ENCODE measurements around the gene STK17A. TPM values are rescaled to one million over a fixed set of nuclear protein-coding genes. Genes with fewer than 3 reads are reported as not detected.

The STK17A gene
- total RNA-seq, 1 experiment from 2014 or later, result 75.4 TPM

DNA sequence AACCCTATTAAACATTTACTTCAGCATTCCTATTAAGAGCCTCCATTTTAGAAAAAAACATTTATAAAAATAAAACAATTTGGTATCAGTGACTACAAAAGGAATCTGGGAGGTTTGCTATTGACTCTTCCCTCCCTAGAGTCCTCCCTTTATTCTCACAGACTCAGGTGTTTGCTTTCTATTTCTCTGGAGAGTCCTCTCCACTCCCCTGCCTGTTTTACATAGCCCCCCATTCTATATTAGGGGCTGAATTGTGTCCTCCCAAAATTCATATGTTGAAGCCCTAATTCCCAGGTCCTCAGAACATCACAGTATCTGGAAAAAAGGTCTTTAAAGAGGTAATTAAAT, 76.6 kb downstream of the STK17A start:
- ChIA-PET POLR2A (ENCODE audit: unreplicated experiment) (no interaction called here), CTCF (interaction anchor here (0.5 kb wide), 1 partner anchor 177 kb away, joined by 3 read pairs; no protein-coding TSS in a partner anchor)
- H3K9me2 ChIP-seq (replicated peaks; ENCODE audit: low read length), result no peaks in the 10 kb centered on the region
- H3K4me1 ChIP-seq (ENCODE audit: insufficient read depth, low read length), result peaks cover 37% of the 10 kb centered on the region
- TF ChIP-seq, protein P1, sequence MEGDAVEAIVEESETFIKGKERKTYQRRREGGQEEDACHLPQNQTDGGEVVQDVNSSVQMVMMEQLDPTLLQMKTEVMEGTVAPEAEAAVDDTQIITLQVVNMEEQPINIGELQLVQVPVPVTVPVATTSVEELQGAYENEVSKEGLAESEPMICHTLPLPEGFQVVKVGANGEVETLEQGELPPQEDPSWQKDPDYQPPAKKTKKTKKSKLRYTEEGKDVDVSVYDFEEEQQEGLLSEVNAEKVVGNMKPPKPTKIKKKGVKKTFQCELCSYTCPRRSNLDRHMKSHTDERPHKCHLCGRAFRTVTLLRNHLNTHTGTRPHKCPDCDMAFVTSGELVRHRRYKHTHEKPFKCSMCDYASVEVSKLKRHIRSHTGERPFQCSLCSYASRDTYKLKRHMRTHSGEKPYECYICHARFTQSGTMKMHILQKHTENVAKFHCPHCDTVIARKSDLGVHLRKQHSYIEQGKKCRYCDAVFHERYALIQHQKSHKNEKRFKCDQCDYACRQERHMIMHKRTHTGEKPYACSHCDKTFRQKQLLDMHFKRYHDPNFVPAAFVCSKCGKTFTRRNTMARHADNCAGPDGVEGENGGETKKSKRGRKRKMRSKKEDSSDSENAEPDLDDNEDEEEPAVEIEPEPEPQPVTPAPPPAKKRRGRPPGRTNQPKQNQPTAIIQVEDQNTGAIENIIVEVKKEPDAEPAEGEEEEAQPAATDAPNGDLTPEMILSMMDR (conservative IDR thresholded peaks at IDR 0.05; ENCODE audit: low read depth, low read length), result no peak
- TF ChIP-seq EZH2phosphoT487 (IDR thresholded peaks at IDR 0.05; ENCODE audit: borderline replicate concordance, low read length) (no peak), EZH2 (IDR thresholded peaks at IDR 0.05; ENCODE audit: low read length, unreplicated experiment) (no peak)
- H3K4me2 ChIP-seq (ENCODE audit: low read length), result peak overlapping the region; percentile 79
- DNase-seq (no peak), ATAC-seq (peak; percentile 52; the same call in 1 of the 2 replicates)
- no peak overlapping the region for H2AFZ ChIP-seq (ENCODE audit: low read length)
- H3K79me2 ChIP-seq (ENCODE audit: low read length), result peaks cover 90% of the 10 kb centered on the region
- H4K20me1 ChIP-seq (ENCODE audit: low read length), result no peaks in the 10 kb centered on the region
- no peaks in the 10 kb centered on the region for H3K9me3 ChIP-seq (ENCODE audit: low read length)
- no peaks in the 10 kb centered on the region for H3K27me3 ChIP-seq (ENCODE audit: low read length)
- no peaks in the 10 kb centered on the region for H3F3A ChIP-seq (ENCODE audit: low read length, unreplicated experiment)
- peak overlapping the region; percentile 96 for H3K27ac ChIP-seq (ENCODE audit: low read length)
- peak overlapping the region; percentile 16; the same call in 1 of the 2 replicates for H3K9ac ChIP-seq (ENCODE audit: low read length)
- H3K36me3 ChIP-seq (ENCODE audit: low read depth, low read length), result peaks cover 19% of the 10 kb centered on the region
- intact Hi-C loops (cut with micrococcal nuclease), result loop anchor here (1.0 to 2.0 kb wide), 2 partner anchors 11 to 41 kb away; no protein-coding TSS in a partner anchor
- no TSS peak for BruUV-seq (replicated peaks)
- H3K4me3 ChIP-seq (ENCODE audit: low read length), result peak overlapping the region; percentile 6; the same call in 1 of the 2 replicates

DNA sequence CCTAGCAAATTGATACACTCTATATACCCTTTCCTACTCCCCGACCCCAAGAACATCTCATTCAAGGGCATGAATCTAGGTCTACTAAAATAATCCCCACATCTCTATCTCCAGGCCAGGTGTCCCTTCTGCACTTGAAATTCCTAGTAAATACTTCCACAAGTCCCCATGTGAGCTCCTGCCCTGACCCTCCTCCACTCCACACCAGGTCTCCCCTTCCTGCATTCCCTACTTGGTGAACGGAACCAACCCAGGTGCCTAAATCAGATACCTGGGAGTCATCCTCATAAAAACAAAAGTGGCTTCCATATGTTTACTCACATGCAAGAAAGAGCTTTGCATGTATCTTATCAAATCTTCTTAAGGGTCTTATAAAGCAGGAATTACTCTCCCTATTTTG, 77.2 kb downstream of the STK17A start:
- peak overlapping the region; percentile 79; the same call in 1 of the 2 replicates for H3K4me2 ChIP-seq (ENCODE audit: low read length)
- H2AFZ ChIP-seq (ENCODE audit: low read length), result no peak overlapping the region
- H3K4me3 ChIP-seq (ENCODE audit: low read length), result no peak overlapping the region
- DNase-seq (peak; percentile 19), ATAC-seq (no peak)
- H3K79me2 ChIP-seq (ENCODE audit: low read length), result peaks cover 92% of the 10 kb centered on the region
- H3K4me1 ChIP-seq (ENCODE audit: insufficient read depth, low read length), result peaks cover 37% of the 10 kb centered on the region
- no peaks in the 10 kb centered on the region for H3K9me3 ChIP-seq (ENCODE audit: low read length)
- no TSS peak for BruUV-seq (replicated peaks)
- no peak for TF ChIP-seq EZH2phosphoT487 (IDR thresholded peaks at IDR 0.05; ENCODE audit: borderline replicate concordance, low read length)
- no peak for TF ChIP-seq EZH2 (IDR thresholded peaks at IDR 0.05; ENCODE audit: low read length, unreplicated experiment)
- TF ChIP-seq, protein P1 (conservative IDR thresholded peaks at IDR 0.05; ENCODE audit: low read depth, low read length), result no peak
- ChIA-PET POLR2A (ENCODE audit: unreplicated experiment) (no interaction called here), CTCF (no interaction called here)
- peak overlapping the region; percentile 96 for H3K27ac ChIP-seq (ENCODE audit: low read length)
- no peaks in the 10 kb centered on the region for H3F3A ChIP-seq (ENCODE audit: low read length, unreplicated experiment)
- peaks cover 23% of the 10 kb centered on the region for H3K36me3 ChIP-seq (ENCODE audit: low read depth, low read length)
- H3K9me2 ChIP-seq (replicated peaks; ENCODE audit: low read length), result no peaks in the 10 kb centered on the region
- no peaks in the 10 kb centered on the region for H4K20me1 ChIP-seq (ENCODE audit: low read length)
- peak overlapping the region; percentile 16; the same call in 1 of the 2 replicates for H3K9ac ChIP-seq (ENCODE audit: low read length)
- intact Hi-C loops (cut with micrococcal nuclease), result no loop called here
- no peaks in the 10 kb centered on the region for H3K27me3 ChIP-seq (ENCODE audit: low read length)

DNA sequence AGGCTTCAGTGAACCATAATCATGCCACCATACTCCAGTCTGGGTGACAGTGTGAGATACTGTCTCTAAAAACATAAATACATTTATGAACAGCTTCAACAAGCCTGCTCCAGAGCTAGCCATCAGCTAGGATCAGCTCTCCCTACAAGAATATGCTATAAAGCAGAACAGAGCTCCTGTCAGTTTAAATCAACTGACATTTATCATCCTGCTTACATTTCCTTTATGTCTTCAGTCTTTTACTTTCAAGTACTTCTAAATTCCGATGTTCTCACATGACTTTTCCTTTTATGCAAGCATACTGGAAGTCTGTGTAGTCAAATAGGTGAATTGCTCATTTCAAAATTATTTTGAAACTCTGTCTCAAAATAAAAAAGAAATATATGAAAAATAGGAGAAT, 81.8 kb downstream of the STK17A start:
- CTCF ChIA-PET, result no interaction called here
- no peak for ATAC-seq

More for the DNA sequence above, 81.8 kb downstream of the STK17A start:
- H3K9me2 ChIP-seq (replicated peaks; ENCODE audit: low read length), result no peaks in the 10 kb centered on the region
- peaks cover 31% of the 10 kb centered on the region for H3K4me1 ChIP-seq (ENCODE audit: insufficient read depth, low read length)
- H3K27ac ChIP-seq (ENCODE audit: low read length), result no peak overlapping the region
- peaks cover 98% of the 10 kb centered on the region for H3K79me2 ChIP-seq (ENCODE audit: low read length)
- H4K20me1 ChIP-seq (ENCODE audit: low read length), result no peaks in the 10 kb centered on the region
- no peaks in the 10 kb centered on the region for H3K9me3 ChIP-seq (ENCODE audit: low read length)
- POLR2A ChIA-PET (ENCODE audit: unreplicated experiment), result no interaction called here
- no peaks in the 10 kb centered on the region for H3F3A ChIP-seq (ENCODE audit: low read length, unreplicated experiment)
- H2AFZ ChIP-seq (ENCODE audit: low read length), result no peak overlapping the region
- H3K9ac ChIP-seq (ENCODE audit: low read length), result no peak overlapping the region
- DNase-seq, result no peak
- H3K4me3 ChIP-seq (ENCODE audit: low read length), result no peak overlapping the region
- H3K27me3 ChIP-seq (ENCODE audit: low read length), result no peaks in the 10 kb centered on the region
- intact Hi-C loops (cut with micrococcal nuclease), result no loop called here
- BruUV-seq (replicated peaks), result no TSS peak
- no peak overlapping the region for H3K4me2 ChIP-seq (ENCODE audit: low read length)
- H3K36me3 ChIP-seq (ENCODE audit: low read depth, low read length), result peaks cover 13% of the 10 kb centered on the region
- TF ChIP-seq EZH2 (IDR thresholded peaks at IDR 0.05; ENCODE audit: low read length, unreplicated experiment), result no peak

All from PC-3 (cell line).